ENCODE measurements around the gene LYRM4. TPM values are rescaled to one million over a fixed set of nuclear protein-coding genes. Genes with fewer than 3 reads are reported as not detected.

The LYRM4 gene
- total and polyA plus RNA-seq, 9 of the 15 experiments (the other 6 are each of a cell fraction or from before 2014, with no cell fraction given): 24.2 to 69.4 (median 41.8) TPM

DNA sequence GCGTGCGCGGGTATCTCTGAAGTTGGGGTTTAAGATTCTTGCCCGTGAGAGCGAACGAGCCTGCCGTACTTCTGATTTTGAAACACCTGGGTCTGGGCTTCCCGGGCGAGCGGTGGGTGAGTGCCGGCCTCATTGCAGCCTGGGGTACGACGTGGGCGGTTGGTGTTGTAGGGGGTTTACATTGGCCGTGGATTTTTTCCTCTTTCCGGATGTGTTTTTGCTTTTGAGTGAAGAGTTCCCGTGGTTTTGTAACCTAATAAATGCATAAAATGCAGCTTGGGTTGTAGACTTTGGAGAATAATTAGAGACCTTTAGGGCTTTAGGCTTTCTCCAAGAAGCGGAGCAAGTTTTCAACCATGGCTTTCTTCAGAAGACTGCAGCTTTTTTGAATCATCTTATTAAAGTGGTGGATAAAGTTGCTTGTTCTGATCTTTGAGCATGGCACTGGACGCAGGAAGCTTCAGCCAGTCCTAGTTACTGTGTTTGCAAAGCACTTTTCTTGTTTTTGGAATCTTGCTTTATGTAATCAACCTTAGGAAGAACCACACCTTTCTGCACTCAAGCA lies 877 bp upstream of the LYRM4 start (continued):
- TF ChIP-seq, protein P1, sequence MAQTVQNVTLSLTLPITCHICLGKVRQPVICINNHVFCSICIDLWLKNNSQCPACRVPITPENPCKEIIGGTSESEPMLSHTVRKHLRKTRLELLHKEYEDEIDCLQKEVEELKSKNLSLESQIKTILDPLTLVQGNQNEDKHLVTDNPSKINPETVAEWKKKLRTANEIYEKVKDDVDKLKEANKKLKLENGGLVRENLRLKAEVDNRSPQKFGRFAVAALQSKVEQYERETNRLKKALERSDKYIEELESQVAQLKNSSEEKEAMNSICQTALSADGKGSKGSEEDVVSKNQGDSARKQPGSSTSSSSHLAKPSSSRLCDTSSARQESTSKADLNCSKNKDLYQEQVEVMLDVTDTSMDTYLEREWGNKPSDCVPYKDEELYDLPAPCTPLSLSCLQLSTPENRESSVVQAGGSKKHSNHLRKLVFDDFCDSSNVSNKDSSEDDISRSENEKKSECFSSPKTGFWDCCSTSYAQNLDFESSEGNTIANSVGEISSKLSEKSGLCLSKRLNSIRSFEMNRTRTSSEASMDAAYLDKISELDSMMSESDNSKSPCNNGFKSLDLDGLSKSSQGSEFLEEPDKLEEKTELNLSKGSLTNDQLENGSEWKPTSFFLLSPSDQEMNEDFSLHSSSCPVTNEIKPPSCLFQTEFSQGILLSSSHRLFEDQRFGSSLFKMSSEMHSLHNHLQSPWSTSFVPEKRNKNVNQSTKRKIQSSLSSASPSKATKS (CRISPR knock-in tag; IDR thresholded peaks at IDR 0.05): 0 out of 2 replicates have a peak, but pooled peaks have one; percentile 54
- no peak for TF ChIP-seq ZNF444 (CRISPR knock-in tag; IDR thresholded peaks at IDR 0.05)
- no peak for TF ChIP-seq MIER1 (IDR thresholded peaks at IDR 0.05; ENCODE audit: low read depth)
- no peak for TF ChIP-seq RFX5 (IDR thresholded peaks at IDR 0.05; ENCODE audit: low read depth, low read length)
- TF ChIP-seq, protein P2, sequence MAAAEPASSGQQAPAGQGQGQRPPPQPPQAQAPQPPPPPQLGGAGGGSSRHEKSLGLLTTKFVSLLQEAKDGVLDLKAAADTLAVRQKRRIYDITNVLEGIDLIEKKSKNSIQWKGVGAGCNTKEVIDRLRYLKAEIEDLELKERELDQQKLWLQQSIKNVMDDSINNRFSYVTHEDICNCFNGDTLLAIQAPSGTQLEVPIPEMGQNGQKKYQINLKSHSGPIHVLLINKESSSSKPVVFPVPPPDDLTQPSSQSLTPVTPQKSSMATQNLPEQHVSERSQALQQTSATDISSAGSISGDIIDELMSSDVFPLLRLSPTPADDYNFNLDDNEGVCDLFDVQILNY (CRISPR knock-in tag; IDR thresholded peaks at IDR 0.05): no peak
- no peak for TF ChIP-seq MYC (IDR thresholded peaks at IDR 0.05; ENCODE audit: low read depth, low read length)
- TF ChIP-seq MYC (CRISPR knock-in tag; IDR thresholded peaks at IDR 0.05; ENCODE audit: borderline replicate concordance, low read depth): no peak
- no peak for TF ChIP-seq ZNF584 (CRISPR knock-in tag; IDR thresholded peaks at IDR 0.05; ENCODE audit: low read depth)
- peak; percentile 63; the same call in 1 of the 2 replicates for TF ChIP-seq ETV5 (CRISPR knock-in tag; IDR thresholded peaks at IDR 0.05; ENCODE audit: low read depth)
- TF ChIP-seq ZNF695 (CRISPR knock-in tag; IDR thresholded peaks at IDR 0.05): no peak
- no peak for TF ChIP-seq ZSCAN32 (CRISPR knock-in tag; IDR thresholded peaks at IDR 0.05)
- no peak for TF ChIP-seq NFIX (CRISPR knock-in tag; IDR thresholded peaks at IDR 0.05; ENCODE audit: low read depth)
- TF ChIP-seq SNIP1 (IDR thresholded peaks at IDR 0.05; ENCODE audit: low read depth): no peak
- no peak for TF ChIP-seq ZBED1 (IDR thresholded peaks at IDR 0.05)
- TF ChIP-seq, protein P3, sequence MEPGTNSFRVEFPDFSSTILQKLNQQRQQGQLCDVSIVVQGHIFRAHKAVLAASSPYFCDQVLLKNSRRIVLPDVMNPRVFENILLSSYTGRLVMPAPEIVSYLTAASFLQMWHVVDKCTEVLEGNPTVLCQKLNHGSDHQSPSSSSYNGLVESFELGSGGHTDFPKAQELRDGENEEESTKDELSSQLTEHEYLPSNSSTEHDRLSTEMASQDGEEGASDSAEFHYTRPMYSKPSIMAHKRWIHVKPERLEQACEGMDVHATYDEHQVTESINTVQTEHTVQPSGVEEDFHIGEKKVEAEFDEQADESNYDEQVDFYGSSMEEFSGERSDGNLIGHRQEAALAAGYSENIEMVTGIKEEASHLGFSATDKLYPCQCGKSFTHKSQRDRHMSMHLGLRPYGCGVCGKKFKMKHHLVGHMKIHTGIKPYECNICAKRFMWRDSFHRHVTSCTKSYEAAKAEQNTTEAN (CRISPR knock-in tag; IDR thresholded peaks at IDR 0.05): 0 out of 2 replicates have a peak, but pooled peaks have one; percentile 43
- no peak for TF ChIP-seq ZNF197 (CRISPR knock-in tag; IDR thresholded peaks at IDR 0.05; ENCODE audit: low read depth)
- no peak for TF ChIP-seq RBM14 (IDR thresholded peaks at IDR 0.05; ENCODE audit: borderline replicate concordance, insufficient read depth, low read depth, low read length)
- TF ChIP-seq, protein P4, sequence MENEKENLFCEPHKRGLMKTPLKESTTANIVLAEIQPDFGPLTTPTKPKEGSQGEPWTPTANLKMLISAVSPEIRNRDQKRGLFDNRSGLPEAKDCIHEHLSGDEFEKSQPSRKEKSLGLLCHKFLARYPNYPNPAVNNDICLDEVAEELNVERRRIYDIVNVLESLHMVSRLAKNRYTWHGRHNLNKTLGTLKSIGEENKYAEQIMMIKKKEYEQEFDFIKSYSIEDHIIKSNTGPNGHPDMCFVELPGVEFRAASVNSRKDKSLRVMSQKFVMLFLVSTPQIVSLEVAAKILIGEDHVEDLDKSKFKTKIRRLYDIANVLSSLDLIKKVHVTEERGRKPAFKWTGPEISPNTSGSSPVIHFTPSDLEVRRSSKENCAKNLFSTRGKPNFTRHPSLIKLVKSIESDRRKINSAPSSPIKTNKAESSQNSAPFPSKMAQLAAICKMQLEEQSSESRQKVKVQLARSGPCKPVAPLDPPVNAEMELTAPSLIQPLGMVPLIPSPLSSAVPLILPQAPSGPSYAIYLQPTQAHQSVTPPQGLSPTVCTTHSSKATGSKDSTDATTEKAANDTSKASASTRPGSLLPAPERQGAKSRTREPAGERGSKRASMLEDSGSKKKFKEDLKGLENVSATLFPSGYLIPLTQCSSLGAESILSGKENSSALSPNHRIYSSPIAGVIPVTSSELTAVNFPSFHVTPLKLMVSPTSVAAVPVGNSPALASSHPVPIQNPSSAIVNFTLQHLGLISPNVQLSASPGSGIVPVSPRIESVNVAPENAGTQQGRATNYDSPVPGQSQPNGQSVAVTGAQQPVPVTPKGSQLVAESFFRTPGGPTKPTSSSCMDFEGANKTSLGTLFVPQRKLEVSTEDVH (IDR thresholded peaks at IDR 0.05; ENCODE audit: low read depth, partially characterized antibody): no peak
- 0 out of 2 replicates have a peak, but pooled peaks have one; percentile 66 for TF ChIP-seq FOXJ2 (tag; IDR thresholded peaks at IDR 0.05)
- no peak for TF ChIP-seq ZNF146 (CRISPR knock-in tag; IDR thresholded peaks at IDR 0.05; ENCODE audit: unreplicated experiment)
- TF ChIP-seq ZNF324 (CRISPR knock-in tag; IDR thresholded peaks at IDR 0.05): no peak
- no peak for TF ChIP-seq ZNF764 (CRISPR knock-in tag; IDR thresholded peaks at IDR 0.05; ENCODE audit: low read depth)
- peak; percentile 99 for TF ChIP-seq PHF20 (IDR thresholded peaks at IDR 0.05; ENCODE audit: partially characterized antibody)

All from K562 (cell line).